Glutamatergic neuron (in vitro differentiated cells): Measurements from ENCODE around the gene IRF7. TPM values are rescaled to one million over a fixed set of nuclear protein-coding genes. Genes with fewer than 3 reads are reported as not detected.

Experiments
- DNase-seq: peaks from one replicate; pipeline ENCODE4 v3.0.0; 2022
- H3K27ac Mint-ChIP-seq: one replicate; pipeline ENCODE4 v1.8.0; 2020; ENCODE audit warnings: mild to moderate bottlenecking, mixed read lengths, inconsistent platforms; ENCODE audit not compliant: unreplicated experiment
- H3K27me3 Mint-ChIP-seq: one replicate; pipeline ENCODE4 v1.8.0; 2020; ENCODE audit warnings: mild to moderate bottlenecking, moderate library complexity, mixed read lengths, inconsistent platforms; ENCODE audit not compliant: unreplicated experiment
- H3K36me3 Mint-ChIP-seq: one replicate; pipeline ENCODE4 v1.8.0; 2020; ENCODE audit warnings: mild to moderate bottlenecking, mixed read lengths, inconsistent platforms; ENCODE audit not compliant: unreplicated experiment
- H3K4me1 Mint-ChIP-seq: one replicate; pipeline ENCODE4 v1.8.0; 2020; ENCODE audit warnings: mild to moderate bottlenecking, low read depth, mixed read lengths, inconsistent platforms; ENCODE audit not compliant: unreplicated experiment
- H3K4me3 Mint-ChIP-seq: one replicate; pipeline ENCODE4 v1.8.0; 2020; ENCODE audit warnings: mild to moderate bottlenecking, mixed read lengths, inconsistent platforms; ENCODE audit not compliant: unreplicated experiment
- H3K9me3 Mint-ChIP-seq: one replicate; pipeline ENCODE4 v1.8.0; 2020; ENCODE audit warnings: mild to moderate bottlenecking, moderate library complexity, mixed read lengths, inconsistent platforms; ENCODE audit not compliant: unreplicated experiment
- total RNA-seq: library from RNA; stranded (reverse); fragmentation: NEBNext Ultra II Directional; extraction: Animal tissue kit (Norgen Biotek cat#: 25700); gene quantifications from one replicate; pipeline ENCODE4 v1.2.1, GENCODE V29; 2021; ENCODE audit not compliant: unreplicated experiment
- TF ChIP-seq, protein P1 (sequence below): fragments of 200-600 bp; sonication (generic); IDR thresholded peaks from one replicate; pipeline ENCODE4 v1.5.0; 2021; ENCODE audit not compliant: partially characterized antibody, unreplicated experiment

IRF7 gene
- total RNA-seq, 1 donor from 2014 or later: 17.7 TPM

DNA sequence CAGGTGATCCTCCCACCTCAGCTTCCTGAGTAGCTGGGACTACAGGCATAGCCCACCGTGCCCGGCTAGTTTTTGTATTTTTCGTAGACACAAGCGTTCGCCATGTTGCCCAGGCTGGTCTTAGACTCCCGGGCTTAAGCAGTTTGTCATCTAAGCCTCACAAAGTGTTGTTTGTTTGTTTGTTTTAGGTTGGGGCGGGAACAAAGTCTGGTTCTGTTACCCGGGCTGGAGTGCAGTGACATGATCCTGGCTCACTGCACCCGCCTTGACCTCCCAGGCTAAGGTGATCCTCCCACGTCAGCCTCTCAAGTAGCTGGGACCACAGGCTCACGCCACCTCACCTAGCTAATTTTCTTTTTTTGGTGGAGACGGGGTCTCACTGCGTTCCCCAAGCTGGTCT lies 12.6 kb downstream of the IRF7 start:
- Mint-ChIP-seq H3K9me3 (peaks cover 9% of the 10 kb centered on the region), H3K27me3 (peaks cover 2% of the 10 kb centered on the region), H3K27ac (no peak overlapping the region), H3K4me3 (no peak overlapping the region), H3K4me1 (no peaks in the 10 kb centered on the region), H3K36me3 (peaks cover 4% of the 10 kb centered on the region)
- DNase-seq: no peak
- TF ChIP-seq, protein P1, sequence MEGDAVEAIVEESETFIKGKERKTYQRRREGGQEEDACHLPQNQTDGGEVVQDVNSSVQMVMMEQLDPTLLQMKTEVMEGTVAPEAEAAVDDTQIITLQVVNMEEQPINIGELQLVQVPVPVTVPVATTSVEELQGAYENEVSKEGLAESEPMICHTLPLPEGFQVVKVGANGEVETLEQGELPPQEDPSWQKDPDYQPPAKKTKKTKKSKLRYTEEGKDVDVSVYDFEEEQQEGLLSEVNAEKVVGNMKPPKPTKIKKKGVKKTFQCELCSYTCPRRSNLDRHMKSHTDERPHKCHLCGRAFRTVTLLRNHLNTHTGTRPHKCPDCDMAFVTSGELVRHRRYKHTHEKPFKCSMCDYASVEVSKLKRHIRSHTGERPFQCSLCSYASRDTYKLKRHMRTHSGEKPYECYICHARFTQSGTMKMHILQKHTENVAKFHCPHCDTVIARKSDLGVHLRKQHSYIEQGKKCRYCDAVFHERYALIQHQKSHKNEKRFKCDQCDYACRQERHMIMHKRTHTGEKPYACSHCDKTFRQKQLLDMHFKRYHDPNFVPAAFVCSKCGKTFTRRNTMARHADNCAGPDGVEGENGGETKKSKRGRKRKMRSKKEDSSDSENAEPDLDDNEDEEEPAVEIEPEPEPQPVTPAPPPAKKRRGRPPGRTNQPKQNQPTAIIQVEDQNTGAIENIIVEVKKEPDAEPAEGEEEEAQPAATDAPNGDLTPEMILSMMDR: no peak

DNA sequence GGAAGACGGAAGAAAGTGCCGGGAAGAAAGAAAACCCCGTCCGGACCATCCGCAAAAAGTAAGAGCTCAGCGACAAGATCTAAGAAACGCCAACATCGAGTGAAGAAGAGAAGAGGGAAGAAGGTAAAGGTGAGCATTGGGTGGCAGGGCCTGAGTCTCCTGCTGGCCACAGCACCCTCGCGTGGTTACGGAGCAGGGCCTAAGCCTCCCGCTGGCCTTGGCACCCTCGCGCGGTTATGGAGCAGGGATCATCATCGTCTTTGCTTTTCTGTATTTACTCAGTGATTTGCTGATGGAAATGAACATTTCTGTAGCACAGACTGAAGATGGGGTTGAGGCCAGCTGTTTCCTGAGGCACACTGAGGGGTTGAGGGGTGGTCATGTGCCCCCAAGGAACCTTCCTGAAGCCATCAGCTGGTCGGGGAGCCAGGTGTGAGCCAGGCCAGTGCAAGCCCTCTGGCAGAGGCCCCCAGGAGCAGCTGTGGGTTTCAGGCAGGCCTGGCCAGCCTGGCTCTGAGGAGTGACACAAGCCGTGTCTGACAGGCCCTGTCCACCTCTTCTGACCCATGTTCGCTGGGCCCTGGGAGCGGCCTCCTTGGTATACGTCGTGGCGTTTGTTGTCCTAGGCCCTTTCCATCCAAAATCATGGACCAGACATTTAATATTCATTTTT lies 14.0 kb downstream of the IRF7 start:
- Mint-ChIP-seq H3K4me1 (no peaks in the 10 kb centered on the region), H3K4me3 (no peak overlapping the region), H3K27ac (no peak overlapping the region), H3K36me3 (peaks cover 2% of the 10 kb centered on the region), H3K9me3 (peaks cover 6% of the 10 kb centered on the region), H3K27me3 (peaks cover 7% of the 10 kb centered on the region)
- DNase-seq: no peak
- TF ChIP-seq, protein P1: no peak

DNA sequence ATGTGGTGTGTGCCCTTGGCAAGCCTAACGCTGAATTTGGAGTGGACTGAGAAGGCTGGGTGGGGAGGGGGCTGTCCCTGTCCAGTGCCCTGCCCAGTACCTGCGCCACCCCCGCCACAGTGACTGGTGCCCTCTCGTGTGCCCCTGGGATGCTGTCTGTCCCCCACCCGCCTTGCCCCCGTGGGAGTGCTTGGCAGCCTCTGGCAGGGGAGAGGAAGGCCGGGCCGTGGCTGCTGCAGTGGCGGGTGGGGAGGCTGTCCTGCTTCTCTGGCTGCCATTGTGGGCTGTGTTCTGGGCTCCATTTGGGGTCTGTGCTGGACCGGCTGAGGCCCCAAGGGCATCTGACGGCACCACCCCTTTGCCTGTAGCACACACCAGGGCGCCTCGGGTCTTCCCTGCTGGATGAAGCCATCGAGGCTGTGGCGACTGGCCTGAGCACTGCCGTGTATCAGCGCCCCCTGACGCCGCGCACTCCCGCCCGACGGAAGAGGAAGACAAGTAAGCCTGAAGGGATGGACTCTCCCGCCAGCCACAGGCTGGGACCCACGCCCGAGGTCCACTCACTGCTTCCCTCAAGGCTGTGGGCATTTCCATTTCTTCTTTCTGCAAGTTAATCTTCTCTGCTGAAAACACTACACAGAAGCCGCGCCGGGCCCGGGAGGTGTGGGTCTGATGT lies 17.6 kb downstream of the IRF7 start:
- peaks cover 10% of the 10 kb centered on the region for H3K27me3 Mint-ChIP-seq
- TF ChIP-seq, protein P1: no peak
- H3K4me1 Mint-ChIP-seq: no peaks in the 10 kb centered on the region
- peaks cover 9% of the 10 kb centered on the region for H3K9me3 Mint-ChIP-seq
- no peak overlapping the region for H3K4me3 Mint-ChIP-seq
- DNase-seq: no peak
- no peaks in the 10 kb centered on the region for H3K36me3 Mint-ChIP-seq
- H3K27ac Mint-ChIP-seq: no peak overlapping the region

DNA sequence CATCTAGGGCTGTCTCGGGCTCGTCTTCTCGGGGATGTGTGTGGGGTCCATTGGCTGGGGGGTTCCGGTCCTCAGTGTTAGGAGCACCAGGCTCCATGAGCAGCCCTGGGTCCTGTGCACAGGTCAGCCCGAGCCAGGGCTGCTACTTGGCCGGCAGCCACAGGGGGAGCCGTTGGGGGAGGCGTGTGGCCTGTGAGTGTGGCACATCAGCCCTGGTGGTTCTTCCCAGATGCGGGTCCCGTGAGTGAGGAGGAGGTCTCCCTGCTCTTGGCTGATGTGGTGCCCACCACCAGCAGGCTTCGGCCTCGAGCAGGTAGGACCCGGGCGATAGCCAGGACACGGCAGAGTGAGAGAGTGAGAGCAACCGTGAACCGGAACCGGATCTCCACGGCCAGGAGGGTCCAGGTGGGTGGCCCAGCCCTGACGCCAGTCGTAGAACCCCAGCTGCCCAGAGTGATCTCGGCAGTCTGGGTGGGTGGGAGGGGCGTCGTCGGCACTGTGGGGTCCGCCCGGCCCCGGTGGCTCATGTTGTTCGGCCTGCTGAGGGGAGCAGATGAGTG lies 18.5 kb downstream of the IRF7 start:
- Mint-ChIP-seq H3K27me3 (peaks cover 10% of the 10 kb centered on the region), H3K4me1 (no peaks in the 10 kb centered on the region), H3K27ac (no peak overlapping the region), H3K9me3 (peaks cover 10% of the 10 kb centered on the region), H3K36me3 (no peaks in the 10 kb centered on the region), H3K4me3 (no peak overlapping the region)
- DNase-seq: peak; percentile 60
- TF ChIP-seq, protein P1: no peak

DNA sequence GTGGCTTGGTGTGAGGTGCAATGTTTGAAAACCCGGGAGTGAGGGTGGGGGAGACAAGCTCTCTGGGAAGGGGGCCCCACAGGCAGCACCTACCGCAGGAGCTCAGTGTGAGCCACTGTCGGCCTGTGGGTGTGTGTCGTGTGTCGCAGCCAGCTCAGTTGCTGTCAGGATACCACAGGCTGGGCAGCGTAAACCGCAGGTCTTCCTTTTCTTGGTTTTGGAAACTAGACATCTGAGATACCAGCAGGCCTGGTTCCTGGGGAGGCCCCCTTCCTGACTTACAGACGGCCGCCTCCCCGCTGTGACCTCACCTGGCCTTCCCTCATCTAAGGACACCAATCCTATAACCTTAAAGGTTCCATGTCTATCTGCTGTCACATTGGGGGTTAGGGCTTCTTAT lies 19.4 kb downstream of the IRF7 start:
- no peak for DNase-seq
- H3K4me1 Mint-ChIP-seq: no peaks in the 10 kb centered on the region
- no peak overlapping the region for H3K27ac Mint-ChIP-seq
- TF ChIP-seq, protein P1: no peak
- no peaks in the 10 kb centered on the region for H3K36me3 Mint-ChIP-seq
- peaks cover 10% of the 10 kb centered on the region for H3K27me3 Mint-ChIP-seq
- peaks cover 9% of the 10 kb centered on the region for H3K9me3 Mint-ChIP-seq
- no peak overlapping the region for H3K4me3 Mint-ChIP-seq
